ENCODE data around the gene TLE3.

The TLE3 gene

GRCh38 chr15:70059476-70060213, 38.1 kb downstream of the TLE3 start:
- H3K27me3 ChIP-seq, result no peaks in the 10 kb centered on the region
- peaks cover 45% of the 10 kb centered on the region for H3K4me1 ChIP-seq
- H3K9me3 ChIP-seq, result no peaks in the 10 kb centered on the region
- no peak overlapping the region for H3K4me3 ChIP-seq (ENCODE audit: low read depth, low read length)
- TF ChIP-seq CTCF (IDR thresholded peaks at IDR 0.05; ENCODE audit: low read depth, low read length), result no peak
- peak; percentile 6 for DNase-seq
- peaks cover 61% of the 10 kb centered on the region for H3K36me3 ChIP-seq

- Histone ChIP-seq H3K4me1 (peaks cover 45% of the 10 kb centered on the region), H3K9me3 (no peaks in the 10 kb centered on the region), H3K4me3 (ENCODE audit: low read depth, low read length) (no peak overlapping the region), H3K27me3 (no peaks in the 10 kb centered on the region), H3K36me3 (peaks cover 69% of the 10 kb centered on the region)
- peak; percentile 6 for DNase-seq
- TF ChIP-seq CTCF (IDR thresholded peaks at IDR 0.05; ENCODE audit: low read depth, low read length), result no peak
These were observed 38.9 kb downstream of the TLE3 start for GRCh38 chr15:70058642-70059360.

GRCh38 chr15:70057931-70058641, 39.6 kb downstream of the TLE3 start:
- H3K36me3 ChIP-seq, result peaks cover 75% of the 10 kb centered on the region
- TF ChIP-seq CTCF (IDR thresholded peaks at IDR 0.05; ENCODE audit: low read depth, low read length), result no peak
- no peak overlapping the region for H3K4me3 ChIP-seq (ENCODE audit: low read depth, low read length)
- H3K27me3 ChIP-seq, result no peaks in the 10 kb centered on the region
- no peaks in the 10 kb centered on the region for H3K9me3 ChIP-seq
- H3K4me1 ChIP-seq, result peaks cover 38% of the 10 kb centered on the region
- peak; percentile 7 for DNase-seq

GRCh38 chr15:70056091-70056680, 41.5 kb downstream of the TLE3 start:
- Histone ChIP-seq H3K4me1 (peaks cover 27% of the 10 kb centered on the region), H3K9me3 (no peaks in the 10 kb centered on the region), H3K4me3 (ENCODE audit: low read depth, low read length) (no peak overlapping the region), H3K27me3 (no peaks in the 10 kb centered on the region), H3K36me3 (peaks cover 82% of the 10 kb centered on the region)
- TF ChIP-seq CTCF (IDR thresholded peaks at IDR 0.05; ENCODE audit: low read depth, low read length), result no peak
- peak; percentile 7 for DNase-seq

GRCh38 chr15:70055601-70056051, 42.1 kb downstream of the TLE3 start:
- DNase-seq, result peak; percentile 67
- peak; percentile 54 for TF ChIP-seq CTCF (IDR thresholded peaks at IDR 0.05; ENCODE audit: low read depth, low read length)
- no peak overlapping the region for H3K4me3 ChIP-seq (ENCODE audit: low read depth, low read length)
- H3K9me3 ChIP-seq, result no peaks in the 10 kb centered on the region
- H3K4me1 ChIP-seq, result peaks cover 21% of the 10 kb centered on the region
- H3K27me3 ChIP-seq, result no peaks in the 10 kb centered on the region
- H3K36me3 ChIP-seq, result peaks cover 82% of the 10 kb centered on the region
